Measurements from ENCODE around the gene KHDRBS2. TPM values are rescaled to one million over a fixed set of nuclear protein-coding genes. Genes with fewer than 3 reads are reported as not detected.
A peak's percentile ranks its signal among the peaks of the same experiment; 100 is the strongest.

KHDRBS2 gene
- under 1 TPM; 0.18 to 0.91 TPM for total RNA-seq

- peak within 1 kb of the TSS in 1 of 2 donors; percentile 8 for H3K4me3 ChIP-seq
- no peaks in the 10 kb centered on the region for H3K9me3 ChIP-seq
- 1% methylated on average over 66 of the region's 66 CpGs for WGBS
- no peak for TF ChIP-seq POLR2A (IDR thresholded peaks at IDR 0.05)
- TF ChIP-seq POLR2AphosphoS5 (IDR thresholded peaks at IDR 0.05): peak; percentile 7
- no peak for TF ChIP-seq CTCF (IDR thresholded peaks at IDR 0.05)
- peak; percentile 41 for DNase-seq (ENCODE audit: low spot score)
- H3K27me3 ChIP-seq (replicated peaks; ENCODE audit: insufficient read depth): peaks cover 6% of the 10 kb centered on the region
- H3K36me3 ChIP-seq: no peaks in the 10 kb centered on the region
- no peak within 1 kb of the TSS for H3K27ac ChIP-seq
- intact Hi-C loops (cut with DNase I): no loop called here
- H3K4me1 ChIP-seq (replicated peaks): no peaks in the 10 kb centered on the region
These were observed at the start of gene KHDRBS2 for GRCh38 chr6:62285612-62286469. TSS of gene KHDRBS2 (minus strand) at chr6:62286225.

GRCh38 chr6:62328607-62329006 lies 42.6 kb upstream of the KHDRBS2 start:
- H3K9me3 ChIP-seq: no peaks in the 10 kb centered on the region
- H3K27me3 ChIP-seq (replicated peaks; ENCODE audit: insufficient read depth): no peaks in the 10 kb centered on the region
- no peak overlapping the region for H3K4me3 ChIP-seq
- no peaks in the 10 kb centered on the region for H3K4me1 ChIP-seq (replicated peaks)
- no peak overlapping the region for H3K27ac ChIP-seq
- TF ChIP-seq POLR2AphosphoS5 (IDR thresholded peaks at IDR 0.05) (no peak), POLR2A (IDR thresholded peaks at IDR 0.05) (no peak), CTCF (IDR thresholded peaks at IDR 0.05) (no peak)
- WGBS: 74% methylated on average over 2 of the region's 2 CpGs
- DNase-seq (ENCODE audit: low spot score): no peak
- H3K36me3 ChIP-seq: no peaks in the 10 kb centered on the region
- intact Hi-C loops (cut with DNase I): no loop called here

- TF ChIP-seq POLR2A (IDR thresholded peaks at IDR 0.05) (no peak), POLR2AphosphoS5 (IDR thresholded peaks at IDR 0.05) (no peak), CTCF (IDR thresholded peaks at IDR 0.05) (no peak)
- Histone ChIP-seq H3K27ac (no peak overlapping the region), H3K36me3 (no peaks in the 10 kb centered on the region), H3K4me1 (replicated peaks) (no peaks in the 10 kb centered on the region), H3K9me3 (no peaks in the 10 kb centered on the region), H3K4me3 (no peak overlapping the region), H3K27me3 (replicated peaks; ENCODE audit: insufficient read depth) (no peaks in the 10 kb centered on the region)
- DNase-seq (ENCODE audit: low spot score): no peak
- 69% methylated on average over 4 of the region's 4 CpGs for WGBS
- intact Hi-C loops (cut with DNase I): no loop called here
These were observed 38.8 kb upstream of the KHDRBS2 start for GRCh38 chr6:62324834-62325233.

- no peak for DNase-seq (ENCODE audit: low spot score)
- TF ChIP-seq POLR2AphosphoS5 (IDR thresholded peaks at IDR 0.05): no peak
- TF ChIP-seq CTCF (IDR thresholded peaks at IDR 0.05): no peak
- no peak for TF ChIP-seq POLR2A (IDR thresholded peaks at IDR 0.05)
- Histone ChIP-seq H3K9me3 (no peaks in the 10 kb centered on the region), H3K4me3 (no peak overlapping the region), H3K27me3 (replicated peaks; ENCODE audit: insufficient read depth) (no peaks in the 10 kb centered on the region), H3K27ac (no peak overlapping the region), H3K4me1 (replicated peaks) (no peaks in the 10 kb centered on the region), H3K36me3 (no peaks in the 10 kb centered on the region)
- 52% methylated on average over 7 of the region's 7 CpGs for WGBS
- intact Hi-C loops (cut with DNase I): no loop called here
These were observed 37.9 kb upstream of the KHDRBS2 start for GRCh38 chr6:62323818-62324431.
